Mesendoderm (in vitro differentiated cells): ENCODE data around the gene TIMM23B.
"Not testable (repeated sequence)": the region's sequence is repeated elsewhere in the genome, so short reads cannot be mapped to it uniquely, and the experiment has no call there.

Source experiments
- DNase-seq: peaks from one replicate; pipeline ENCODE4 v3.0.0; 2013
- H2AK5ac ChIP-seq: 2 replicates; pipeline ENCODE4 v1.6.1; 2013; ENCODE audit warnings: low read length, inconsistent platforms
- H2BK120ac ChIP-seq: 2 replicates; pipeline ENCODE4 v1.6.1; 2013; ENCODE audit warnings: low read depth, mild to moderate bottlenecking, low read length, moderate library complexity, mixed read lengths
- H2BK15ac ChIP-seq: replicated peaks from 2 replicates; pipeline ENCODE4 v1.6.1; 2013; ENCODE audit warnings: low read depth, mild to moderate bottlenecking, moderate library complexity
- H2BK5ac ChIP-seq: 2 replicates; pipeline ENCODE4 v1.6.1; 2013; ENCODE audit warnings: low read length, inconsistent platforms
- H3K18ac ChIP-seq: 2 replicates; pipeline ENCODE4 v1.6.1; 2013; ENCODE audit warnings: mild to moderate bottlenecking, low read length, mixed read lengths
- H3K23ac ChIP-seq: one replicate; pipeline ENCODE4 v1.6.1; 2013; ENCODE audit warnings: low read length
- H3K27ac ChIP-seq: 2 replicates; pipeline ENCODE4 v1.5.1; 2013; ENCODE audit warnings: low read depth, mild to moderate bottlenecking, inconsistent platforms, low read length, moderate library complexity
- H3K27me3 ChIP-seq: 2 replicates; pipeline ENCODE4 v1.6.1; 2013; ENCODE audit warnings: low read length, control low read depth, mild to moderate bottlenecking, inconsistent platforms; ENCODE audit not compliant: insufficient read depth, poor library complexity
- H3K36me3 ChIP-seq: 2 replicates; pipeline ENCODE4 v1.6.1; 2013; ENCODE audit warnings: low read length, inconsistent platforms; ENCODE audit not compliant: control insufficient read depth, insufficient read depth
- H3K4ac ChIP-seq: one replicate; pipeline ENCODE4 v1.6.1; 2013; ENCODE audit warnings: low read depth, mild to moderate bottlenecking, low read length, moderate library complexity
- H3K4me1 ChIP-seq: 2 replicates; pipeline ENCODE4 v1.6.1; 2013; ENCODE audit warnings: low read depth, low read length, inconsistent platforms; ENCODE audit not compliant: control insufficient read depth
- H3K4me2 ChIP-seq: 2 replicates; pipeline ENCODE4 v1.6.1; 2013; ENCODE audit warnings: low read length
- H3K4me3 ChIP-seq: 2 replicates; pipeline ENCODE4 v1.5.1; 2013; ENCODE audit warnings: mild to moderate bottlenecking, low read length
- H3K56ac ChIP-seq: one replicate; pipeline ENCODE4 v1.6.1; 2013; ENCODE audit warnings: low read length
- H3K79me1 ChIP-seq: 2 replicates; pipeline ENCODE4 v1.6.1; 2013; ENCODE audit warnings: low read length, inconsistent platforms
- H3K79me2 ChIP-seq: 2 replicates; pipeline ENCODE4 v1.6.1; 2013; ENCODE audit warnings: mild to moderate bottlenecking, low read length; ENCODE audit not compliant: control insufficient read depth, insufficient read depth
- H3K9ac ChIP-seq: 2 replicates; pipeline ENCODE4 v1.6.1; 2013; ENCODE audit warnings: low read length, inconsistent platforms
- H4K5ac ChIP-seq: one replicate; pipeline ENCODE4 v1.6.1; 2013; ENCODE audit warnings: low read length
- H4K8ac ChIP-seq: one replicate; pipeline ENCODE4 v1.6.1; 2013; ENCODE audit warnings: low read depth, mild to moderate bottlenecking, control low read depth, low read length, moderate library complexity
- WGBS: extraction: QIAGEN DNeasy Blood & Tissue Kit; methylation state at CpG from one replicate; pipeline ENCODE4 v1.1.7; 2013; ENCODE audit warnings: low lambda C conversion rate, missing lambda C conversion rate; ENCODE audit not compliant: insufficient coverage; ENCODE audit errors: extremely low coverage; 5-methylcytosine and 5-hydroxymethylcytosine counted together

Gene TIMM23B

GRCh38 chr10:49953122-49953521 is 11.3 kb downstream of the TIMM23B start:
- not testable (repeated sequence) for H4K5ac ChIP-seq, H4K8ac ChIP-seq, H2BK15ac ChIP-seq, H3K27me3 ChIP-seq, H3K23ac ChIP-seq, H3K4me2 ChIP-seq, H3K18ac ChIP-seq, H3K4me3 ChIP-seq, H3K56ac ChIP-seq, H2AK5ac ChIP-seq, H3K27ac ChIP-seq, H3K79me1 ChIP-seq, H3K36me3 ChIP-seq, H2BK120ac ChIP-seq, H2BK5ac ChIP-seq, H3K9ac ChIP-seq, H3K4ac ChIP-seq, H3K4me1 ChIP-seq, H3K79me2 ChIP-seq, DNase-seq
- WGBS, result no CpG with 5 or more reads among the region's 3 CpGs

- H2AK5ac ChIP-seq, H2BK15ac ChIP-seq, H3K4me2 ChIP-seq, H3K4me1 ChIP-seq, H2BK5ac ChIP-seq, H3K27ac ChIP-seq, H3K18ac ChIP-seq, H3K23ac ChIP-seq, H2BK120ac ChIP-seq, H3K4me3 ChIP-seq, H3K9ac ChIP-seq, H4K8ac ChIP-seq, H3K56ac ChIP-seq, H3K27me3 ChIP-seq, H4K5ac ChIP-seq, H3K36me3 ChIP-seq, H3K4ac ChIP-seq, DNase-seq, H3K79me1 ChIP-seq, H3K79me2 ChIP-seq: not testable (repeated sequence)
- no CpG with 5 or more reads among the region's 37 CpGs for WGBS
These were observed 28.5 kb downstream of the TIMM23B start for GRCh38 chr10:49970331-49970857.

- DNase-seq, H3K79me2 ChIP-seq, H3K18ac ChIP-seq, H3K4me1 ChIP-seq, H3K23ac ChIP-seq, H3K56ac ChIP-seq, H4K5ac ChIP-seq, H3K36me3 ChIP-seq, H3K79me1 ChIP-seq, H2BK120ac ChIP-seq, H2BK5ac ChIP-seq, H3K27ac ChIP-seq, H3K4me2 ChIP-seq, H3K4ac ChIP-seq, H2AK5ac ChIP-seq, H3K4me3 ChIP-seq, H3K9ac ChIP-seq, H2BK15ac ChIP-seq, H4K8ac ChIP-seq, H3K27me3 ChIP-seq: not testable (repeated sequence)
- no CpG with 5 or more reads among the region's 2 CpGs for WGBS
These were observed 29.6 kb downstream of the TIMM23B start for GRCh38 chr10:49971466-49971865.

GRCh38 chr10:49972094-49972493 is 30.2 kb downstream of the TIMM23B start:
- H3K79me2 ChIP-seq, H2BK5ac ChIP-seq, H3K27me3 ChIP-seq, H3K4ac ChIP-seq, H3K23ac ChIP-seq, H3K9ac ChIP-seq, H2AK5ac ChIP-seq, H3K18ac ChIP-seq, DNase-seq, H3K36me3 ChIP-seq, H3K79me1 ChIP-seq, H3K4me2 ChIP-seq, H2BK15ac ChIP-seq, H3K4me1 ChIP-seq, H3K4me3 ChIP-seq, H4K8ac ChIP-seq, H3K56ac ChIP-seq, H2BK120ac ChIP-seq, H4K5ac ChIP-seq, H3K27ac ChIP-seq: not testable (repeated sequence)
- no CpG with 5 or more reads among the region's 3 CpGs for WGBS

- H3K23ac ChIP-seq, H4K8ac ChIP-seq, H2BK5ac ChIP-seq, H3K27ac ChIP-seq, H3K4me3 ChIP-seq, H3K79me1 ChIP-seq, H3K4ac ChIP-seq, DNase-seq, H3K27me3 ChIP-seq, H3K18ac ChIP-seq, H2BK15ac ChIP-seq, H2BK120ac ChIP-seq, H2AK5ac ChIP-seq, H3K36me3 ChIP-seq, H3K4me1 ChIP-seq, H3K9ac ChIP-seq, H4K5ac ChIP-seq, H3K4me2 ChIP-seq, H3K56ac ChIP-seq, H3K79me2 ChIP-seq: not testable (repeated sequence)
- no CpG with 5 or more reads among the region's 3 CpGs for WGBS
These were observed 35.9 kb downstream of the TIMM23B start for GRCh38 chr10:49977756-49978155.

GRCh38 chr10:49987207-49987606 is 45.4 kb downstream of the TIMM23B start:
- H3K36me3 ChIP-seq, H3K23ac ChIP-seq, H4K8ac ChIP-seq, DNase-seq, H3K9ac ChIP-seq, H3K4ac ChIP-seq, H3K18ac ChIP-seq, H3K79me2 ChIP-seq, H4K5ac ChIP-seq, H3K4me2 ChIP-seq, H3K79me1 ChIP-seq, H3K27me3 ChIP-seq, H3K27ac ChIP-seq, H2BK5ac ChIP-seq, H3K4me1 ChIP-seq, H2AK5ac ChIP-seq, H2BK120ac ChIP-seq, H3K4me3 ChIP-seq, H2BK15ac ChIP-seq, H3K56ac ChIP-seq: not testable (repeated sequence)
- no CpG with 5 or more reads among the region's 3 CpGs for WGBS
